Measurements from ENCODE around the gene MIPOL1.

Gene MIPOL1

DNA sequence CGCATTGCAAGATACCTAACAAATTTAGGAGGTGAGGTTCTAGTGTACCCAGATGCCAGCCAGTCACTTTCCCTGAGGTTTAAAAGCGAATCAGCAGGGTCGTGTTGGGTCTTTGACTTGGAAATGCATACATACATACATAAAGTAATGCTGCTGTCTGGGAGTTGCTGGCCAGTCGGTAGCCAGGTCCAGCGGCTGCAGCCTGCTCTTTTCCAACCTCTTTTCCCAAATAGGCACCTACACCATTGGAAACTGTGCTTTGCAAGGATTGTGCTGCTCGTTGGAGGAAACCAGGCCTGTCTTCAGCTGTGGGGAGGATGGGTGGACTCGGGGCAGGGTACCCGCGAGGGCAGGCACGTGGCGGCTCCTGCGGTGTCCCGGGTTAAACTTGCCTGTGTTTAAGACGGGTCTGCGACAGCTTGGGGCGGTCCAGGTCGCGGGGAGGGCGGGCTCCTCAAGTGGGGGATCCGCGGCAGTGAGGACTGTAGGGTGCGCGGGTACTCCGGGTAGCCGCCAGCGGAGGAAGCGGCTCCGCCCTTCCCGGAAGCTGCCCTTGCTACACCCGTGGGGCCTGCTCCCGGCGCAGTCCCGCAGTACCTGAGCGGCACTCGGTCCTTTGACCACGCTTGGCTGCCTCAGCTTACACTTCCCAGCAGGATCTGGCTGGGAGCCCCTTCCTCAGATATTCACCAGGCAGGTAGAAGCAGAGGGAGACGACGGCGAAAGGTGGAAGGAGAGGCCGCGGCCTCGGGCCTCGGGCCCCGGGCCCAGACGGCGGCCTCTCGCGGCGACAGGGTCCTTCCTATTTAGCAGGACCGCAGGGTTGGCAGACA is 400.4 kb downstream of the MIPOL1 start:
- H3F3A ChIP-seq (ENCODE audit: insufficient read depth, low read length) = no peaks in the 10 kb centered on the region
- no peak overlapping the region for H3K4me2 ChIP-seq (ENCODE audit: low read length)
- no peak overlapping the region for H2AFZ ChIP-seq (ENCODE audit: low read length)
- H3K79me2 ChIP-seq (ENCODE audit: insufficient read depth, low read length) = no peaks in the 10 kb centered on the region
- no peaks in the 10 kb centered on the region for H3K9me2 ChIP-seq (ENCODE audit: low read depth, low read length)
- no peak overlapping the region for H3K27ac ChIP-seq (ENCODE audit: low read depth, low read length, poor library complexity, severe bottlenecking)
- no peak overlapping the region for H3K4me3 ChIP-seq (ENCODE audit: low read depth, low read length, poor library complexity, severe bottlenecking)
- H3K9me3 ChIP-seq (ENCODE audit: low read length) = no peaks in the 10 kb centered on the region
- H3K9ac ChIP-seq (ENCODE audit: low read length) = no peak overlapping the region
- no peaks in the 10 kb centered on the region for H3K4me1 ChIP-seq (ENCODE audit: insufficient read depth, low read length, severe bottlenecking)
- no peaks in the 10 kb centered on the region for H4K20me1 ChIP-seq (ENCODE audit: insufficient read depth, low read length)
- no peaks in the 10 kb centered on the region for H3K27me3 ChIP-seq (ENCODE audit: insufficient read depth, low read length)
- TF ChIP-seq, protein P1, sequence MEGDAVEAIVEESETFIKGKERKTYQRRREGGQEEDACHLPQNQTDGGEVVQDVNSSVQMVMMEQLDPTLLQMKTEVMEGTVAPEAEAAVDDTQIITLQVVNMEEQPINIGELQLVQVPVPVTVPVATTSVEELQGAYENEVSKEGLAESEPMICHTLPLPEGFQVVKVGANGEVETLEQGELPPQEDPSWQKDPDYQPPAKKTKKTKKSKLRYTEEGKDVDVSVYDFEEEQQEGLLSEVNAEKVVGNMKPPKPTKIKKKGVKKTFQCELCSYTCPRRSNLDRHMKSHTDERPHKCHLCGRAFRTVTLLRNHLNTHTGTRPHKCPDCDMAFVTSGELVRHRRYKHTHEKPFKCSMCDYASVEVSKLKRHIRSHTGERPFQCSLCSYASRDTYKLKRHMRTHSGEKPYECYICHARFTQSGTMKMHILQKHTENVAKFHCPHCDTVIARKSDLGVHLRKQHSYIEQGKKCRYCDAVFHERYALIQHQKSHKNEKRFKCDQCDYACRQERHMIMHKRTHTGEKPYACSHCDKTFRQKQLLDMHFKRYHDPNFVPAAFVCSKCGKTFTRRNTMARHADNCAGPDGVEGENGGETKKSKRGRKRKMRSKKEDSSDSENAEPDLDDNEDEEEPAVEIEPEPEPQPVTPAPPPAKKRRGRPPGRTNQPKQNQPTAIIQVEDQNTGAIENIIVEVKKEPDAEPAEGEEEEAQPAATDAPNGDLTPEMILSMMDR (IDR thresholded peaks at IDR 0.05; ENCODE audit: low read length) = no peak
- TF ChIP-seq EZH2 (IDR thresholded peaks at IDR 0.05; ENCODE audit: borderline replicate concordance, low read length) = no peak
- no peaks in the 10 kb centered on the region for H3K36me3 ChIP-seq (ENCODE audit: insufficient read depth, low read length)

DNA sequence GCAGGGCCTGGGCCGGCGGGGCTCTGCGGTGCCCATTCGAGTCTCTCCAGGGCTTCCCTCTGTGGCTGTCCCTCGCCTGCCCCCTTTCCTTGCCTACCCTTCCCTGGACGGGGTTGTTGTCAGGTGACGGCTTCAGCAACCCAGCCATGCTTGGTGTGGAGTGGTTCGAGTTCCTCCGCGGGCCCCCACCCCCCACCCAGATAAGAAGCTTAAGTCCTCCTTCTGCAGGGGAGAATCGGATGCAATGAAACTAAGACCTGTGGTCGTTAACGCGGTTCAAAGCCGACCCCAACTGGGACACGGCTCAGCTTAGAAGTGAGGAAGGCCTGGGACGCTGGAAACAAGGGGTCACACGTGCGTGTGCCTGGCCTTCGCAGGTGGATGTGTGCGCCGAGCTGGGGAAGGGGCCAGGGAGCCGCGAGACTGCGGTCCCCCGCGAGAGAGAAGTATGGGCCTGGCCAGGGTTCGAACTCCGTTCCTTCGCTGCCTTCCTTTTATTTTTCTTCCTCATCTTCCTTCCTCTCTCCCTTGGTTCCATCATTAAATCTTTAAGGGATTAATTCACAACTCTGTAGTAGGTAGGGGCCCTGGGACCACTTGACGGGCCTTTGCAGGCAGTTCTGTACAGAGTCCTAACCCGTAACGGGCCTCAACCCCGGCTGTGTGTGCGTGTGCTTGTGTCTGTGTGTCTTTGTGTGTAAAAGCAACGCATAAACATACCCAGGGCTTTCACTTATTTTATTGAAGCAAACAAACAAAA is 401.2 kb downstream of the MIPOL1 start:
- Histone ChIP-seq H3K36me3 (ENCODE audit: insufficient read depth, low read length) (no peaks in the 10 kb centered on the region), H3K27ac (ENCODE audit: low read depth, low read length, poor library complexity, severe bottlenecking) (no peak overlapping the region), H3K4me3 (ENCODE audit: low read depth, low read length, poor library complexity, severe bottlenecking) (no peak overlapping the region), H2AFZ (ENCODE audit: low read length) (no peak overlapping the region), H3K4me2 (ENCODE audit: low read length) (no peak overlapping the region), H3K9me2 (ENCODE audit: low read depth, low read length) (no peaks in the 10 kb centered on the region), H3K4me1 (ENCODE audit: insufficient read depth, low read length, severe bottlenecking) (no peaks in the 10 kb centered on the region), H3K27me3 (ENCODE audit: insufficient read depth, low read length) (no peaks in the 10 kb centered on the region), H3F3A (ENCODE audit: insufficient read depth, low read length) (no peaks in the 10 kb centered on the region), H4K20me1 (ENCODE audit: insufficient read depth, low read length) (no peaks in the 10 kb centered on the region), H3K9me3 (ENCODE audit: low read length) (no peaks in the 10 kb centered on the region), H3K79me2 (ENCODE audit: insufficient read depth, low read length) (no peaks in the 10 kb centered on the region), H3K9ac (ENCODE audit: low read length) (no peak overlapping the region)
- TF ChIP-seq, protein P1 (IDR thresholded peaks at IDR 0.05; ENCODE audit: low read length) = no peak
- no peak for TF ChIP-seq EZH2 (IDR thresholded peaks at IDR 0.05; ENCODE audit: borderline replicate concordance, low read length)

DNA sequence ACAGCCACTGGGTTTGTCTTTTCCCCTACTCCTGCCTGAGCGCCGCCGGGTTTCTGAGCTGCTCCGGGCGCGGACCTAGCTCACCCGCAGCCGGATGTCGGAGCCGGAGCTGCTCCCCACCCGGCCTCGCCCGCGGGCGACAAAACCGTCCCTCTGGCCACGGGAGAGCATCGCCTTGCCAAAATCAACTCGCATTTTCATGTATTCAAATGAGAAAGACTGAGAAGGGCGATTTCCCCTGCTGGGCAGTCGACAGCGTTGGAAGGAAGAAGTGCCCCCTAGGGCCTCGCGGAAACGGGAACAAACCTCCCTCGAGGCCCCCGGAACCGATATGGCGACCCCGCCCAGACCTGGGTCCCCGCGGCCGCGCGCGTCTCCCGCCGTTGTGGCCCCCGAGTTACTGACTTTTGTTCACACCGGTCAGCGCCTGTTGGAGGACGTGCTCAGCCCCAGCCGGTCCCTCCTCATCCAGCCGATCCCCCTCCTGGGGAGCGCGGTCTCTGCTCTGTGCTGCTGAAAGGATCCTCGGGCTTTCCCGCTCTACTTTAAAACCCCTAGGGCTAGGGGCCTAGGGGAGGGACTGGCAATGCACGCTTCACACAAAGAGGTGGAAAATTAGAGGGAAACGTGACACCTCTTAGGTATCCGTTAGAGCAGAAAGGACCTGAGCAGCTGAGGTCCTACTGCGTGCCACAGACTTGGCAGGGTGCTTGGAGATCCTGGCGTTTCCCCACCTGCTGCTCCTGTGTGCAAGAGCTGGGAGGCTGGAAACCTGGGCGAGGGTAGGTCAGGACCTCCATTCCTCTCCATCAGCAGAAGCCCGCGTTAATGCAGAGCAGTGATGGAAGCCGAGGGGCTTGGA is 402.0 kb downstream of the MIPOL1 start:
- Histone ChIP-seq H3K27ac (ENCODE audit: low read depth, low read length, poor library complexity, severe bottlenecking) (no peak overlapping the region), H3K79me2 (ENCODE audit: insufficient read depth, low read length) (no peaks in the 10 kb centered on the region), H2AFZ (ENCODE audit: low read length) (no peak overlapping the region), H3K9me2 (ENCODE audit: low read depth, low read length) (no peaks in the 10 kb centered on the region), H3K9me3 (ENCODE audit: low read length) (no peaks in the 10 kb centered on the region), H3F3A (ENCODE audit: insufficient read depth, low read length) (no peaks in the 10 kb centered on the region), H3K4me1 (ENCODE audit: insufficient read depth, low read length, severe bottlenecking) (no peaks in the 10 kb centered on the region), H4K20me1 (ENCODE audit: insufficient read depth, low read length) (no peaks in the 10 kb centered on the region), H3K4me2 (ENCODE audit: low read length) (no peak overlapping the region), H3K27me3 (ENCODE audit: insufficient read depth, low read length) (no peaks in the 10 kb centered on the region), H3K9ac (ENCODE audit: low read length) (no peak overlapping the region), H3K4me3 (ENCODE audit: low read depth, low read length, poor library complexity, severe bottlenecking) (no peak overlapping the region), H3K36me3 (ENCODE audit: insufficient read depth, low read length) (no peaks in the 10 kb centered on the region)
- no peak for TF ChIP-seq EZH2 (IDR thresholded peaks at IDR 0.05; ENCODE audit: borderline replicate concordance, low read length)
- TF ChIP-seq, protein P1 (IDR thresholded peaks at IDR 0.05; ENCODE audit: low read length) = no peak
